Testis (tissue), 2 donors: ENCODE measurements around the gene UTP15.

ENCODE experiments used
- CTCF ChIP-seq, 3 experiments: fragments of 450-650 bp in 2 of 3; fragments of 200-600 bp in 1 of 3; sonication (generic) in 1 of 3; IDR thresholded peaks; one replicate each; pipeline ENCODE4 v1.5.1; 2016 to 2019; ENCODE audit warnings: antibody characterized with exemption in 3 of 3, mild to moderate bottlenecking in 2 of 3, moderate library complexity in 1 of 3
- POLR2A ChIP-seq: fragments of 450-650 bp; IDR thresholded peaks from one replicate; pipeline ENCODE4 v1.6.1; 2017; ENCODE audit warnings: antibody characterized with exemption, mild to moderate bottlenecking, moderate library complexity

GRCh38 chr5:73625372-73625943 lies 59.9 kb downstream of the UTP15 start:
- TF ChIP-seq CTCF (IDR thresholded peaks at IDR 0.05) (no peak), POLR2A (no peak)
